GM23338 (cell line): ENCODE results near the gene TMEM131L. TPM values are rescaled to one million over a fixed set of nuclear protein-coding genes. Genes with fewer than 3 reads are reported as not detected.

Experiments
- ATAC-seq: fragments of 200-7000 bp; cut with Tn5 transposase; 3 replicates; pipeline ENCODE4 v1.9.1; 2020
- DNase-seq: peaks from one replicate; pipeline ENCODE4 v3.0.0-alpha.2; 2015; ENCODE audit warnings: low spot score
- H2AFZ ChIP-seq: fragments of 200-600 bp; sonication (generic); 2 replicates; pipeline ENCODE4 v1.8.0; 2016; ENCODE audit warnings: antibody characterized with exemption, mild to moderate bottlenecking, moderate library complexity
- H3F3A ChIP-seq: fragments of 200-600 bp; sonication (generic); replicated peaks from 2 replicates; pipeline ENCODE4 v1.8.0; 2017; ENCODE audit warnings: antibody characterized with exemption, mixed run types, low read depth
- H3K27ac ChIP-seq: fragments of 200-600 bp; sonication (generic); 2 replicates; pipeline ENCODE4 v1.6.1; 2016; ENCODE audit warnings: low read depth
- H3K27me3 ChIP-seq: fragments of 200-600 bp; sonication (generic); 2 replicates; pipeline ENCODE4 v1.8.0; 2016; ENCODE audit warnings: mild to moderate bottlenecking, mixed run types, moderate library complexity; ENCODE audit not compliant: insufficient read depth
- H3K36me3 ChIP-seq: fragments of 200-600 bp; sonication (generic); 2 replicates; pipeline ENCODE4 v1.8.0; 2016; ENCODE audit warnings: mild to moderate bottlenecking; ENCODE audit not compliant: insufficient read depth
- H3K4me1 ChIP-seq: fragments of 200-600 bp; sonication (generic); 2 replicates; pipeline ENCODE4 v1.8.0; 2016; ENCODE audit warnings: mild to moderate bottlenecking, moderate library complexity; ENCODE audit not compliant: insufficient read depth
- H3K4me2 ChIP-seq: fragments of 200-600 bp; sonication (generic); 2 replicates; pipeline ENCODE4 v1.7.1; 2017; ENCODE audit warnings: mixed run types
- H3K4me3 ChIP-seq: fragments of 200-600 bp; sonication (generic); 2 replicates; pipeline ENCODE4 v1.6.1; 2016; ENCODE audit warnings: mixed run types
- H3K79me2 ChIP-seq: fragments of 200-600 bp; sonication (generic); replicated peaks from 2 replicates; pipeline ENCODE4 v1.8.0; 2017; ENCODE audit warnings: mild to moderate bottlenecking; ENCODE audit not compliant: insufficient read depth
- H3K9me2 ChIP-seq: fragments of 200-600 bp; sonication (generic); 2 replicates; pipeline ENCODE4 v1.8.0; 2017; ENCODE audit not compliant: insufficient read depth
- H4K20me1 ChIP-seq: fragments of 200-600 bp; sonication (generic); replicated peaks from 2 replicates; pipeline ENCODE4 v1.8.0; 2017; ENCODE audit warnings: mild to moderate bottlenecking; ENCODE audit not compliant: insufficient read depth
- H3K27ac Mint-ChIP-seq: 2 replicates; pipeline ENCODE4 v1.8.0; 2020; ENCODE audit warnings: inconsistent platforms, mild to moderate bottlenecking, moderate library complexity, mixed read lengths
- H3K27me3 Mint-ChIP-seq: 3 replicates; pipeline ENCODE4 v1.8.0; 2022; ENCODE audit warnings: low read depth, mild to moderate bottlenecking, moderate library complexity, mixed read lengths, inconsistent platforms; ENCODE audit not compliant: insufficient read depth, poor library complexity
- H3K36me3 Mint-ChIP-seq: 3 replicates; pipeline ENCODE4 v1.8.0; 2021; ENCODE audit warnings: low read depth, mild to moderate bottlenecking, inconsistent platforms, moderate library complexity, mixed read lengths
- H3K4me1 Mint-ChIP-seq: 3 replicates; pipeline ENCODE4 v1.8.0; 2020; ENCODE audit warnings: mild to moderate bottlenecking, inconsistent platforms, mixed read lengths
- H3K4me3 Mint-ChIP-seq: 3 replicates; pipeline ENCODE4 v1.8.0; 2021; ENCODE audit warnings: moderate library complexity, mild to moderate bottlenecking, inconsistent platforms, mixed read lengths
- H3K9me3 Mint-ChIP-seq: 3 replicates; pipeline ENCODE4 v1.8.0; 2020; ENCODE audit warnings: moderate library complexity, mild to moderate bottlenecking, inconsistent platforms, mixed read lengths
- CREB1 ChIP-seq: fragments of 250-450 bp; sonication (Bioruptor Pico); IDR thresholded peaks from 2 replicates; pipeline ENCODE4 v1.5.0; 2020; ENCODE audit warnings: low read depth, mild to moderate bottlenecking, moderate library complexity
- ETS1 ChIP-seq: IDR thresholded peaks from 2 replicates; pipeline ENCODE4 v1.6.1; 2016; ENCODE audit warnings: antibody characterized with exemption
- EZH2 ChIP-seq: fragments of 200-600 bp; sonication (generic); IDR thresholded peaks from one replicate; pipeline ENCODE4 v1.8.0; 2017; ENCODE audit warnings: antibody characterized with exemption, mild to moderate bottlenecking, low read depth; ENCODE audit not compliant: unreplicated experiment
- EZH2phosphoT487 ChIP-seq: fragments of 200-600 bp; sonication (generic); IDR thresholded peaks from one replicate; pipeline ENCODE4 v1.8.1; 2018; ENCODE audit warnings: antibody characterized with exemption; ENCODE audit not compliant: unreplicated experiment
- NANOG ChIP-seq: IDR thresholded peaks from 2 replicates; pipeline ENCODE4 v1.6.1; 2016; ENCODE audit warnings: antibody characterized with exemption, borderline replicate concordance
- POLR2AphosphoS5 ChIP-seq: IDR thresholded peaks from 2 replicates; pipeline ENCODE4 v1.6.1; 2016; ENCODE audit warnings: antibody characterized with exemption, low read depth
- REST ChIP-seq: IDR thresholded peaks from one replicate; pipeline ENCODE4 v1.6.1; 2018; ENCODE audit warnings: antibody characterized with exemption; ENCODE audit not compliant: unreplicated experiment
- STAT1 ChIP-seq: IDR thresholded peaks from one replicate; pipeline ENCODE4 v1.6.1; 2016; ENCODE audit warnings: antibody characterized with exemption; ENCODE audit not compliant: unreplicated experiment
- ZNF114 ChIP-seq: fragments of 250-450 bp; sonication (Bioruptor Pico); IDR thresholded peaks from 2 replicates; pipeline ENCODE4 v1.5.0; 2020; ENCODE audit warnings: mild to moderate bottlenecking, moderate library complexity
- ZNF462 ChIP-seq: fragments of 250-450 bp; sonication (Bioruptor Pico); IDR thresholded peaks from 2 replicates; pipeline ENCODE4 v1.5.0; 2020; ENCODE audit warnings: mild to moderate bottlenecking, moderate library complexity
- polyA plus RNA-seq: library from polyadenylated mRNA; unstranded; fragments of >200 nt; fragmentation: Nextera tagmentation; extraction: Ambion mirVana; gene quantifications from 2 replicates; pipeline ENCODE4 v1.2.1, GENCODE V29; 2016
- total RNA-seq: library from RNA; depleted of rRNA; stranded (reverse); fragments of >200 nt; shearing (Covaris generic); gene quantifications from 2 replicates; pipeline ENCODE4 v1.2.3, GENCODE V29; 2014
- TF ChIP-seq, protein P1 (sequence below), 2 experiments: fragments of 200-600 bp in 1 of 2; sonication (generic) in 1 of 2; conservative IDR thresholded peaks; 2 replicates each; pipeline versions ENCODE4 v1.5.1 to v1.6.1; 2016 to 2017; ENCODE audit warnings: antibody characterized with exemption in 2 of 2, low read depth in 2 of 2, mild to moderate bottlenecking in 2 of 2, moderate library complexity in 1 of 2

The TMEM131L gene
- total and polyA plus RNA-seq, 2 experiments from 2014 or later: 11.1 to 32.2 TPM

- no peaks in the 10 kb centered on the region for H3F3A ChIP-seq
- H4K20me1 ChIP-seq: no peaks in the 10 kb centered on the region
- H3K36me3 ChIP-seq: no peaks in the 10 kb centered on the region; the same call in 1 of the 2 replicates
- no peaks in the 10 kb centered on the region; the same call in 1 of the 2 replicates for H3K4me1 ChIP-seq
- H3K4me2 ChIP-seq: no peak overlapping the region
- H3K27me3 ChIP-seq: no peaks in the 10 kb centered on the region
- no peak for TF ChIP-seq REST
- no peak for TF ChIP-seq STAT1
- TF ChIP-seq ZNF462 (CRISPR knock-in tag): no peak
- no peak for TF ChIP-seq CREB1
- no peak for TF ChIP-seq POLR2AphosphoS5
- TF ChIP-seq ETS1: no peak
- TF ChIP-seq NANOG: no peak
- TF ChIP-seq, protein P1, sequence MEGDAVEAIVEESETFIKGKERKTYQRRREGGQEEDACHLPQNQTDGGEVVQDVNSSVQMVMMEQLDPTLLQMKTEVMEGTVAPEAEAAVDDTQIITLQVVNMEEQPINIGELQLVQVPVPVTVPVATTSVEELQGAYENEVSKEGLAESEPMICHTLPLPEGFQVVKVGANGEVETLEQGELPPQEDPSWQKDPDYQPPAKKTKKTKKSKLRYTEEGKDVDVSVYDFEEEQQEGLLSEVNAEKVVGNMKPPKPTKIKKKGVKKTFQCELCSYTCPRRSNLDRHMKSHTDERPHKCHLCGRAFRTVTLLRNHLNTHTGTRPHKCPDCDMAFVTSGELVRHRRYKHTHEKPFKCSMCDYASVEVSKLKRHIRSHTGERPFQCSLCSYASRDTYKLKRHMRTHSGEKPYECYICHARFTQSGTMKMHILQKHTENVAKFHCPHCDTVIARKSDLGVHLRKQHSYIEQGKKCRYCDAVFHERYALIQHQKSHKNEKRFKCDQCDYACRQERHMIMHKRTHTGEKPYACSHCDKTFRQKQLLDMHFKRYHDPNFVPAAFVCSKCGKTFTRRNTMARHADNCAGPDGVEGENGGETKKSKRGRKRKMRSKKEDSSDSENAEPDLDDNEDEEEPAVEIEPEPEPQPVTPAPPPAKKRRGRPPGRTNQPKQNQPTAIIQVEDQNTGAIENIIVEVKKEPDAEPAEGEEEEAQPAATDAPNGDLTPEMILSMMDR (conservative IDR thresholded peaks at IDR 0.05; ENCODE audit: low read depth in 2 of 2): no peak
- TF ChIP-seq ZNF114: no peak
- no peak for TF ChIP-seq EZH2
- TF ChIP-seq EZH2phosphoT487: no peak
- H3K9me3 Mint-ChIP-seq: no peaks in the 10 kb centered on the region
- H3K27ac ChIP-seq: no peak overlapping the region
- H3K79me2 ChIP-seq: no peaks in the 10 kb centered on the region
- H3K4me1 Mint-ChIP-seq: peaks cover 15% of the 10 kb centered on the region
- no peak overlapping the region for H3K4me3 ChIP-seq
- peaks cover 5% of the 10 kb centered on the region for H3K27me3 Mint-ChIP-seq
- no peak for ATAC-seq
- no peak for DNase-seq
- no peak overlapping the region for H2AFZ ChIP-seq
- peaks cover 3% of the 10 kb centered on the region; the same call in 2 of the 3 replicates for H3K36me3 Mint-ChIP-seq
- no peak overlapping the region for H3K27ac Mint-ChIP-seq
- H3K9me2 ChIP-seq: no peaks in the 10 kb centered on the region
- H3K4me3 Mint-ChIP-seq: no peak overlapping the region
Measured at GRCh38 chr4:153582954-153583702, 117.0 kb downstream of the TMEM131L start.
